ENCODE measurements around the gene NINL.
"Not testable (repeated sequence)": the region's sequence is repeated elsewhere in the genome, so short reads cannot be mapped to it uniquely, and the experiment has no call there.

The NINL gene

DNA sequence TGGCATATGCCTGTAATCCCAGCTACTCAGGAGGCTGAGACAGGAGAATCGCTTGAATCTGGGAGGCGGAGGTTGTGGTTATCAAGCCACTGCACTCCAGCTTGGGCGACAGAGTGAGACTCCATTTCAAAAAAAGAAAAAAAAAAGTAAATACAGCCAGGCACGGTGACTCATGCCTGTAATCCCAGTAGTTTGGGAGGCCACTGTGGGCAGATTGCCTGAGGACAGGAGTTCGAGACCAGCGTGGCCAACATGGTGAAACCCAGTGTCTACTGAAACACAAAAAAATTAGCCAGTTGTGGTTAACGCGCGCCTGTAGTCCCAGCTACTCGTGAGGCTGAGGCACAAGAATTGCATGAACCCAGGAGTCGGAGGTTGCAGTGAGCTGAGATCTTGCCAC lies 1.5 kb upstream of the NINL start:
- no peaks in the 10 kb centered on the region for H3K9me3 ChIP-seq (ENCODE audit: severe bottlenecking)
- no peak overlapping the region for H3K27ac ChIP-seq
- H3K4me3 ChIP-seq (ENCODE audit: low read depth, low read length) = no peak overlapping the region
- no peak for TF ChIP-seq CTCF (IDR thresholded peaks at IDR 0.05; ENCODE audit: low read depth, low read length)
- H3K36me3 ChIP-seq = peaks cover 4% of the 10 kb centered on the region
- H3K27me3 ChIP-seq (ENCODE audit: insufficient read depth, low read depth, severe bottlenecking) = no peaks in the 10 kb centered on the region
- no peak for DNase-seq

DNA sequence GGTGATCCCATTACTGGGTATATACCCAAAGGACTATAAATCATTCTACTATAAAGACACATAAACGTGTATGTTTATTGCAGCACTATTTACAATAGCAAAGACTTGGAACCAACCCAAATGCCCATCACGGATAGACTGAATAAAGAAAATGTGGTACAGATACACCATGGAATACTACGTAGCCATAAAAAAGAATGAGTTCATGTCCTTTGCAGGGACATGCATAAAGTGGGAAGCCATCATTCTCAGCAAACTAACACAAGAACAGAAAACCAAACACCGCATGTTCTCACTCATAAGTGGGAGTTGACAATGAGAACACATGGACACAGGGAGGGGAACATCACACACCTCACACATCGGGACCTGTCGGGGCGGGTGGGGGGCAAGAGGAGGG lies 1.7 kb downstream of the NINL start:
- H3K36me3 ChIP-seq = peaks cover 29% of the 10 kb centered on the region
- H3K27me3 ChIP-seq (ENCODE audit: insufficient read depth, low read depth, severe bottlenecking); H3K9me3 ChIP-seq (ENCODE audit: severe bottlenecking); DNase-seq; H3K27ac ChIP-seq; H3K4me3 ChIP-seq (ENCODE audit: low read depth, low read length): not testable (repeated sequence)

DNA sequence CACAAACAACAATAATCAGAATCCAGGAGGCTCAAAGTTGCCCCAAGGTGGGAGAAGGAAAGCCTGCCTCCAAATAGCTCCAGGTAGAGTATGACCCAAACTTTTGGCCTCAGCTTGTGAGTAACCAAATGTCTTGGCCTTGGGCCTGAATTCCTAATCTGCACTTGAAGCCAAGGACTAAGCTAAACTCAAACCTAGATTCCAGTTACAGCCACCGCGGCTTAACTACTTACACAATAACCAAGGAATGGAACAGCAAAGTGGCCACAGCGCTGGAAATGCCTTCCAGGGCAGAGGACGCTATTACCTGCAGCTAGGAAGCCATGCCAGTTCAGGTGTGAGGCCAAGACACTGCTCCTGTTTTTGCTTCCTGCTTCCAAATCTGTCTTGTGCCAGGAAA lies 4.6 kb downstream of the NINL start:
- no peaks in the 10 kb centered on the region for H3K9me3 ChIP-seq (ENCODE audit: severe bottlenecking)
- no peak overlapping the region for H3K4me3 ChIP-seq (ENCODE audit: low read depth, low read length)
- DNase-seq = no peak
- H3K36me3 ChIP-seq = peaks cover 39% of the 10 kb centered on the region
- TF ChIP-seq CTCF (IDR thresholded peaks at IDR 0.05; ENCODE audit: low read depth, low read length) = no peak
- no peak overlapping the region for H3K27ac ChIP-seq
- no peaks in the 10 kb centered on the region for H3K27me3 ChIP-seq (ENCODE audit: insufficient read depth, low read depth, severe bottlenecking)

DNA sequence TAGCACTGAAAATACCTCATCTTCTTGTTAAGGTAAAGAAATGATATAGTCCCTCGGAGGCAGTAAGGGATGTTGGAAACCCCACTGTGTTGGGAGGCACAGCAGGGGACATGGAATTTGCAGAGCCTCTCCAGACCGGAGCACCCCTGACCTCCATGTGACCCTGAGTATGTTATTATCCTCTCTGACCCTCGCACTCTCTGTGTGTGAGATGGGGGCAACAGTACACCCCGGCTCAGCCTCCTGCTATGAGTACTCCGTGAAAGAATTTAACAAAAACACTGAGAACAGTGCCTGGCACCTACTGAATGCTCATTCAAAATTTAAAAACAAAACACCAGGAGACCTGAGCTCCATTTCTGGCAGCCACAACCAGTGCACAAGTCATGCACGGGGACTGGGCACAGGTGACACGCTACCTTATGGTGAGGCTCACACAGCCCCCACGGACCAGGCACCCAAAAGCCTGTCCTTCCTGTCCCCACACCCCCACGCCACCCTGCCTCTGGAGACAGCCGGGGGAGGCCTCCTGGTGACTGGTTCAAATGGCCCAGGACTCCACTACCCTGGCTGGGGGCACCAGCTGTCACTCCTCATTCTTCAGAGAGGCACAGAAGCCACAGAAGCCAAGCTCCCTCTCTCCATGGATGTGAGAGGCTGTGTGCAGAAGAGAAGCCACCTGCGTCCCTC lies 6.1 kb downstream of the NINL start:
- Histone ChIP-seq H3K36me3 (peaks cover 39% of the 10 kb centered on the region), H3K4me3 (ENCODE audit: low read depth, low read length) (no peak overlapping the region), H3K27me3 (ENCODE audit: insufficient read depth, low read depth, severe bottlenecking) (no peaks in the 10 kb centered on the region), H3K27ac (no peak overlapping the region), H3K9me3 (ENCODE audit: severe bottlenecking) (no peaks in the 10 kb centered on the region)
- no peak for TF ChIP-seq CTCF (IDR thresholded peaks at IDR 0.05; ENCODE audit: low read depth, low read length)
- DNase-seq = no peak

DNA sequence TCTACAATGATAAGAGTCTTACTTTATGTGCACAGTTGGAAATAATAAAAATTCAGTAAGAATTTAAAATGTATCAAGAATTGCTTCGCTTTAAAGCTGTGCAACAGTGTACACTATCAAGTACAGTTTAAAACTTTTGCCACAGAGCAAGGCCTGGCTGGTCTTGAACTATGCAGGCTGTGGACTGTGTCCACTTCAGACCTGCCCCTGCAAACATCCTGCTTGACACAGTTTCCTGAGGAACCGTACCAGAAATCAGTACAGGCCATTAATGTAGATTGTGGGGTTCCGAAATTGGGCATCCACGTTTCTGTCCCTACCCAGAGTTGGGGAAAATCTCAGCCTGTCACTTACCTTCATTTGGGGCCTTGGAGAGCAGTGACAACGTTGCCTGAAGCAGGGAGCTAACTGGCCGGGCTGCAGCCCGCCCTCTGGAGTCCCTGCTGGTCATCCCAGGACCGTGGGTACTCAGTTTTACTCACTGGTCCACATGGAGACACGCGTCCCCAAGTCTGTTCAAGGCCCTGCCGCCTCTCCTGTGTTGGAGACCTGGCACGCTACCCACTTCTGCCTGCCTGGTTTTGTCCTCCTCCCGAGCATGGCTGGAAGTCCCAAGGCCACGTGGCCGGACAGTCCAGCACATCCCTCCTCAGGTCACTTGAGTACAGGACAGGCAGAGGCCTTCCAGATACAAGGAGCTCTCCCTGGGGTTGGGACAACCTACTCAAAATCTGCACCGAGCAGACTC lies 8.4 kb downstream of the NINL start:
- Histone ChIP-seq H3K9me3 (ENCODE audit: severe bottlenecking) (no peaks in the 10 kb centered on the region), H3K27me3 (ENCODE audit: insufficient read depth, low read depth, severe bottlenecking) (no peaks in the 10 kb centered on the region), H3K36me3 (peaks cover 39% of the 10 kb centered on the region), H3K27ac (no peak overlapping the region), H3K4me3 (ENCODE audit: low read depth, low read length) (no peak overlapping the region)
- no peak for DNase-seq
- no peak for TF ChIP-seq CTCF (IDR thresholded peaks at IDR 0.05; ENCODE audit: low read depth, low read length)

DNA sequence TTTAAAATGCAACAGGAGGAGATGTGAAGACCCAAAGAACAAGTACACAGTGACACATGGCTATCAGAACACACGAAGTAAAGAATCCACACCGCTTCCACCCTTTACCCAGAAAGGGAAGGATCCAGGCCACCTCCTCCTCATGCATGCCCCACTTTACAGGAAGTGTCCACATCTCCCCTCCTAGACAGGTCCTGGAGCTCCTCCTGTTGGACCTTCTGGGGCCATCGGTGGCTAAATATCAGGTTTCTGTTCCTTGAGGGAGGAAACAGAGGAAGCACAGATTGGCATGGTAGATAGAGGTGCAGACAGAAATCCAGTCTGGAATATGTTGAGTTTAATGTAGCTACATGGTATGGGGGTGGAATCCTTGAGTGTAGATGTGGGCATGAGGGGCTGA lies 10.9 kb downstream of the NINL start:
- peak; percentile 69 for TF ChIP-seq CTCF (IDR thresholded peaks at IDR 0.05; ENCODE audit: low read depth, low read length)
- Histone ChIP-seq H3K4me3 (ENCODE audit: low read depth, low read length) (no peak overlapping the region), H3K9me3 (ENCODE audit: severe bottlenecking) (no peaks in the 10 kb centered on the region), H3K27ac (no peak overlapping the region), H3K27me3 (ENCODE audit: insufficient read depth, low read depth, severe bottlenecking) (no peaks in the 10 kb centered on the region), H3K36me3 (peaks cover 22% of the 10 kb centered on the region)
- peak; percentile 58 for DNase-seq

All from WERI-Rb-1 (cell line).